ENCODE results near the gene HIBADH.

HIBADH gene

DNA sequence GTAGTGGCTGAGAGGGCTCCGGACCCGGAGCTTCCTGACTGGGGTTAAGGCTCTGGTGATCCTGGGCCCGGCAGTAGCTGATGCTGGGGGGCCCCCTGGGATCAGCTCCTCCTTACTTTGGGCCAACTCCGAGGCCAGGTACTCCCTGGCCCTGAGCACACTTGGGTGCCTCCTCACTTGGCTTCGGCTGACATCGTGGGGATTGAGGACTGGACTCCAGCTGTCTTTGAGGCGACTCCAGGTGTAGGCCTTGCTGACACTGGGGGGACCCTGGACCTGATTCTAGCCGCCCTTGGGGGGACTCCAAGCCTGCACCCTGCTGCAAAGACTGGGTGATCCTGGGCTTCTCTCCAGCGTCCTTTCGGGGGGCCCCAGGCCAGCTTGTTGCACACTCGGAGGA, 170.5 kb downstream of the HIBADH start:
- TF ChIP-seq FOXP2 (optimal IDR thresholded peaks at IDR 0.05; ENCODE audit: borderline replicate concordance, extremely low read depth, extremely low read length, insufficient read depth): no peak
- no peak for TF ChIP-seq REST (IDR thresholded peaks at IDR 0.05; ENCODE audit: insufficient read depth in 1 of 2, low read depth in 2 of 2, low read length in 2 of 2)
- no peak for TF ChIP-seq TAF1 (IDR thresholded peaks at IDR 0.05; ENCODE audit: borderline replicate concordance, insufficient read depth, low read length)
- no peak for TF ChIP-seq SIN3A (IDR thresholded peaks at IDR 0.05; ENCODE audit: borderline replicate concordance, insufficient read depth, low read length)
- no peak for TF ChIP-seq POLR2AphosphoS5 (IDR thresholded peaks at IDR 0.05; ENCODE audit: low read depth, low read length)

GRCh38 chr7:27491534-27491933, 171.1 kb downstream of the HIBADH start:
- TF ChIP-seq SIN3A (IDR thresholded peaks at IDR 0.05; ENCODE audit: borderline replicate concordance, insufficient read depth, low read length): no peak
- no peak for TF ChIP-seq REST (IDR thresholded peaks at IDR 0.05; ENCODE audit: insufficient read depth in 1 of 2, low read depth in 2 of 2, low read length in 2 of 2)
- no peak for TF ChIP-seq FOXP2 (optimal IDR thresholded peaks at IDR 0.05; ENCODE audit: borderline replicate concordance, extremely low read depth, extremely low read length, insufficient read depth)
- no peak for TF ChIP-seq TAF1 (IDR thresholded peaks at IDR 0.05; ENCODE audit: borderline replicate concordance, insufficient read depth, low read length)
- no peak for TF ChIP-seq POLR2AphosphoS5 (IDR thresholded peaks at IDR 0.05; ENCODE audit: low read depth, low read length)

- no peak for TF ChIP-seq POLR2AphosphoS5 (IDR thresholded peaks at IDR 0.05; ENCODE audit: low read depth, low read length)
- TF ChIP-seq FOXP2 (optimal IDR thresholded peaks at IDR 0.05; ENCODE audit: borderline replicate concordance, extremely low read depth, extremely low read length, insufficient read depth): no peak
- TF ChIP-seq REST (IDR thresholded peaks at IDR 0.05; ENCODE audit: insufficient read depth in 1 of 2, low read depth in 2 of 2, low read length in 2 of 2): no peak
- no peak for TF ChIP-seq TAF1 (IDR thresholded peaks at IDR 0.05; ENCODE audit: borderline replicate concordance, insufficient read depth, low read length)
- no peak for TF ChIP-seq SIN3A (IDR thresholded peaks at IDR 0.05; ENCODE audit: borderline replicate concordance, insufficient read depth, low read length)
Observed at GRCh38 chr7:27487509-27487908, 175.2 kb downstream of the HIBADH start.

DNA sequence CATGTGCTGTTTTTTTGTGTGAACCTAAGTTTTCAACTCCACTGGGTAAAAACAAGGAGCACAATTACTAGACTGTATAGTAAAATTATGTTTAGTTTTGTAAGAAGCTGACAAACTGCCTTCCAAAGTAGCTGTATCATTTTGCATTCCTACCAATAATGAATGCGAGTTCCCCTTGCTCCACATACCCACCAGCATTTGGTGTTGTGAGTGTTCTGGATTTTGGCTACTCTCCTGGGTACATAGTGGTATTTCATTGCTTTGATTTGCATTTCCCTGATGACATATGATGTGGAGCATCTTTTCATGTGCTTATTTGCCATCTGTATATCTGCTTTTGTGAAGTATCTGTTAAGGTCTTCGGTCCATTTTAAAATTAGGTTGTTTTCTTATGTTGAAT, 178.2 kb downstream of the HIBADH start:
- TF ChIP-seq REST (IDR thresholded peaks at IDR 0.05; ENCODE audit: insufficient read depth in 1 of 2, low read depth in 2 of 2, low read length in 2 of 2) (no peak), POLR2AphosphoS5 (IDR thresholded peaks at IDR 0.05; ENCODE audit: low read depth, low read length) (no peak), SIN3A (IDR thresholded peaks at IDR 0.05; ENCODE audit: borderline replicate concordance, insufficient read depth, low read length) (no peak), TAF1 (IDR thresholded peaks at IDR 0.05; ENCODE audit: borderline replicate concordance, insufficient read depth, low read length) (no peak), FOXP2 (optimal IDR thresholded peaks at IDR 0.05; ENCODE audit: borderline replicate concordance, extremely low read depth, extremely low read length, insufficient read depth) (no peak)

GRCh38 chr7:27482219-27482618, 180.5 kb downstream of the HIBADH start:
- no peak for TF ChIP-seq POLR2AphosphoS5 (IDR thresholded peaks at IDR 0.05; ENCODE audit: low read depth, low read length)
- TF ChIP-seq SIN3A (IDR thresholded peaks at IDR 0.05; ENCODE audit: borderline replicate concordance, insufficient read depth, low read length): no peak
- no peak for TF ChIP-seq FOXP2 (optimal IDR thresholded peaks at IDR 0.05; ENCODE audit: borderline replicate concordance, extremely low read depth, extremely low read length, insufficient read depth)
- TF ChIP-seq REST (IDR thresholded peaks at IDR 0.05; ENCODE audit: insufficient read depth in 1 of 2, low read depth in 2 of 2, low read length in 2 of 2): no peak
- TF ChIP-seq TAF1 (IDR thresholded peaks at IDR 0.05; ENCODE audit: borderline replicate concordance, insufficient read depth, low read length): no peak
